GM20000 (cell line): ENCODE results near the gene ZFX.
"Not testable (repeated sequence)": the region's sequence is repeated elsewhere in the genome, so short reads cannot be mapped to it uniquely, and the experiment has no call there.

ENCODE experiments used
- DNase-seq: peaks from one replicate; pipeline ENCODE4 v3.0.0; 2012; ENCODE audit warnings: low spot score
- CTCF ChIP-seq: IDR thresholded peaks from 2 replicates; pipeline ENCODE4 v1.5.1; 2012; ENCODE audit warnings: mild to moderate bottlenecking, control low read depth; ENCODE audit errors: extremely low read depth, missing control alignments

ZFX gene

DNA sequence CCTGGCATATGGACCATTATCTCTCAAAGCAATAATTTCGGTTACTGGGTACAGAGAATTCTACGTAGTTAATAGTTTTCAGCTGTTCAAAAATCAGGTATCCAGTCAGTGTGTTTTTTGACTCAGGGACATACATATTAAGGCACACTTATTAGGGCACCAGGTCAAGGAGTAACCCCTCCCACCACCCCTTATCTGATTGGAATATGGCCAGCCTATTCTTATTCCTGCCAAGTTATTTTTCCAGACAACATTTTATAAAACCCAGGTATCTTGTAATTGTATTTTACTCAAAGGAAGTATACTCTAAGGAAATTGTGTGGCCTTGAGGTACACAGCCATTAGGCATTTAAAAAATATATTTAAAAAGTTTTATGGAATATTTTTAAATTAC lies 4.3 kb downstream of the ZFX start:
- DNase-seq: no peak
- TF ChIP-seq CTCF: no peak

DNA sequence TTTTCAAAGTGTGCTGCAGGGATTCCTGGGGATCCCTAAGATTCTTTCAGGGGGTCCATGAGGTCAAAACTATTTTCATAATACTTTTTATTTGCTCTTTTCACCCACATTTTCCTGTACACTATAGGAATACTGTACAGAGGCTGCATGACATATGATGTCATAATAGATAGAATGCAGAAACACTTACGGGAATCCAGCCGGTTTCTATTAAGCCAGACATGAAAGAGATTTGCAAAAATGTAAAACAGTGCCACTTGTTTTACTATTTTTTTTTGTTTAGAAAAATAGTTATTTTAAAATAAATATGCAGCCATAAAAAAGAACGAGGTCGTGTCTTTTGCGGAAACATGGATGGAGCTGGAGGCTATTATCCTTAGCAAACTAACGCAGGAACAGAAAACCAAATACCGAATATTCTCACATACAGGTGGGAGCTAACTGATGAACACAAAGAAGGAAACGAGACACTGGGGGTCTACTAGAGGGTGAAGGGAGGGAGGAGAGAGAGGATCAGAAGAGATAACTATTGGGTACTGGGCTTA lies 5.0 kb downstream of the ZFX start:
- no peak for TF ChIP-seq CTCF
- DNase-seq: no peak

DNA sequence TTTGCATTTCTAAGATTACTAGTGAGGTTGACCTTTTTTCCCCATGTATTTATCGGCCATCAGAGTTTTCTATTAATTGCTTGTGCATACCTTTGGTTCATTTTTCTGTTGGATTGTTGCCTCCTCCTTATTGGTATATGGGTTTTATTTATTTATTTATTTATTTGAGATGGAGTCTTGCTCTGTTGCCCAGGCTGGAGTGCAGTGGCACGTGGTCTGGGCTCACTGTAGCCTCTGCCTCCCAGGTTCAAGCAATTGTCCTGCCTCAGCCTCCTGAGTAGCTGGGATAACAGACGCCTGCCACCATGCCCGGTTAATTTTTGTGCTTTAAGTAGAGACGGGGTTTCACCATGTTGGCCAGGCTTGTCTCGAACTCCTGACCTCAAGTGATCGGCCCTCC lies 6.2 kb downstream of the ZFX start:
- DNase-seq: not testable (repeated sequence)

DNA sequence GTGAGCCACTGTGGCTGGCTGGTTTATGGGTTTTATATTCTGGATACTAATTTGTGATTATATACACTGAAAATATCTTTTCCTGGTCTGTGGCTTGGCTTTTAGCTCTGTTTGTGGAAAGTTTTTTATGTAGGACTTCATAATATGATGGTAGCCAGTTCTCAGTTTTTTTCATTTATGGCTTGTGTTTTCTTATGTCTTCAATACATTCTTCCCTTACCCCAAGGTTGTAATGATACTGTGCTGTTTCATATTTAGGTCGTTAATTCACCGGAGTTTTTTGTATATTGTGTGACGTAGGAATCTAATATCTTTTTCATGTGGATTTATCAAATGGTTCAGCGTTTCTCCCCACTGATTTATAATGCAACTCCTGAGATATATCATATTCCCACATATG lies 6.6 kb downstream of the ZFX start:
- DNase-seq: no peak
- TF ChIP-seq CTCF: no peak

- no peak for DNase-seq
- TF ChIP-seq CTCF: no peak
Measured at GRCh38 chrX:24158881-24159280, 9.4 kb downstream of the ZFX start.

- no peak for DNase-seq
- no peak for TF ChIP-seq CTCF
Measured at GRCh38 chrX:24166078-24166477, 16.5 kb downstream of the ZFX start.

GRCh38 chrX:24167719-24168472 lies 18.4 kb downstream of the ZFX start:
- DNase-seq: no peak

More at GRCh38 chrX:24167719-24168472, 18.4 kb downstream of the ZFX start:
- no peak for TF ChIP-seq CTCF
